Activated T-cell treated with anti-CD3 and anti-CD28 coated beads for 4 hours (primary cell): ENCODE results near the gene SELENOS.
"Not testable (repeated sequence)": the region's sequence is repeated elsewhere in the genome, so short reads cannot be mapped to it uniquely, and the experiment has no call there.

ENCODE experiments used
- DNase-seq: peaks from one replicate; pipeline ENCODE4 v3.0.0-alpha.2; 2020

The SELENOS gene

DNA sequence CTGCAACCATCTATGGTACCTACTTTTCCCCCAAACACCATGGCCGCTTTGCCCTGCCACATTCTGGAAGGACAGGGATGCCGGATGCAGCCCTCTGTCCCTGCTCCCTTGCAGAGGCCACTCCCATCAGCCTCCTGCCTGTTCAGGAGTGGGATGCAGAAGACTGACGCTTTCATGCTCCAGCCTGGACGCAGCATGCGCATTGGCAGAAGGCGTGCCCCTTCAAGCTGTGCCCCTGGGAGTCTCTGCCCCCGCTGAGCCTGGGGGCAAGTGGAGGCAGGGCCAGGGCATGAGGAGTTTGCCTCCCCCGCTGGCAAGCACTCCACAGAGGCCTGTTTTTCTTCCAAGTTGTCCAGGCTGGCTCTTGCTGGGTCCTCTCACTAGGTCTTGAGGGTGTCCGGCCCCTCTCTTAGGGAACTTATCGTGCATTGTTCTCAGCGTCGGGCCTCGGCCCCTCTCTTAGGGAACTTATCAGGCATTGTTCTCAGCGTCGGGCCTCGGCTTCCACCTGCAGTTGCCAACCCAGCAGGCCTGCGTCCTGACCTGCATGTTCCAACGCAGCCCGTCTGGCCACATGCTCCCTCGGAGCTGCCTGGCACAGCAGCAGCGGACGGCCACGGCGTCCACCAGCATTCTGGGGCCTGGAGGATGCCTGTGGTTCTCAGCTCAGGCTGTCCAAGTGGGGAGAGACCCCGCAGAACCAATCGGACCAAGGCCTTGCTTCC is 32.3 kb upstream of the SELENOS start:
- no peak for DNase-seq

DNA sequence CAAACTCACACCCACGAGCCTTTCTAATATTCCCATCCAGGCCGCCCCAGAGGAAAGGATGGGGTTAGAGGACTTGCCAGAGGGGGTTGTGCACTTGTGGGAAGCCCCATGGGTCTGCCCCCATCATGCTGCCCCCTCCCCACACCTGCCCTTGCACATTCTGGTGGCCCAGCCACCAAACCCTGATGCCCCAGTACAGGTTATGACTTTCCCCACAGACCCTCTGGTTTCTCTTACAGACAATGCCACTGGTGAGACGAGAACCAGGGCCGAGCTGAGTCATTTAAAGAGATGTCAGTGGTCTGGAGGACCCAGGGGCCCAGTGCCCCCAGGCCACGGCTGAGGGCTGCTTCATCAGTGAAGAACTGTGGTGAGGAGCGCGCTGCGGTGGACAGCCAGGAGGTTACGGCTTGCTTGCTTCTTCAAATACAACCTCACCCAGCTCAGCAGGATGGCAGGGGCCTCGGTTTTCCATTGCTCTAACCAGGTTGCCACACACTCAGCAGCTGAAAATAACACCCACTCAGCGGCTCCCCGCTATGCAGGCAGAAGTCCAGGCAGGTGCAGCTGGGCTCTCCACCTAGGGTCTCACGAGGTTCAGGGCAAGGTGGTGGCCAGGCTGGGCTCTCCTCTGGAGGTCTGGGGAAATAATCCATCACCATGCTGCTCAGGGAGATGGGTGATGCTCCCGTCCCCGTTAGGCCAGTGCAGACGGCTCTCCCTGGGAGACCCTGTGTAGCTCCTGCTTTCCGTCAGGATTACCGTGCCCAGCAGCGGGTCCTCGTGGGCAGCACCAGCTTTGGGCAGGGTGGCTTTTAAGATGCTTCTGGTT is 31.5 kb upstream of the SELENOS start:
- no peak for DNase-seq

DNA sequence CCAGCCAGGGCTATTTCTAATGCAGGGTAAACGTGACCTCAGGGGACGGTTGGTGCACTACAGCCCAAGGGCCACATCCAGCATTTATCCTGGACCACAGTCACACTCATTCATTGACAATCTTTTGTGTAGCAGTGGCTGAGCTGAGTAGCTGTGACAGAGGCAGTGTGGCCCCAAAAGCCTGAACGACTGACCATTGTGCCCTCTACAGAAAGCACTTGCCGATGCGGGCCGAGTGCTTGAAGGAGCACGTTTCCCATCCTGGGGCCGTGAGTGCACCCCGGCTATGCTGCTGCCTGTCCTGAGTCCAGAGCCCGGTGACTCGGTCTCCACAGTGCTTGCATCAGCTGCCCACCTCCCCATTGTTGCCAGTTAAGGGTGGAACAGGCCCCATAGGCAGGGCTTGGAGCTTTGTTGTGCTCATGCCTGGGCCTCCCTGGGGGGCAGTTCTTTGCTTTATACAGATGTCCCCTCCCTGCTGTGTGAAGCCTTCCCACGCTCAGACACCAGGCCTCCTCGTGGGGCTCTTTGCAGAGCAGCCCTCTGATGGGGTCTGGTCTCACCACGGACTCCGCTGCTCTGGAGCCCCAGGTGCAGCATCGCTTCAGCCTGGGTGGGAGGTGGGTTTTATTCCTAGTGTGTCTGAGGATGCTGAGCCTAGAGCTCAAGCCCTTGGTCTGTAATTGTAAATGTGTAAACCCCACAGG is 30.8 kb upstream of the SELENOS start:
- no peak for DNase-seq

DNA sequence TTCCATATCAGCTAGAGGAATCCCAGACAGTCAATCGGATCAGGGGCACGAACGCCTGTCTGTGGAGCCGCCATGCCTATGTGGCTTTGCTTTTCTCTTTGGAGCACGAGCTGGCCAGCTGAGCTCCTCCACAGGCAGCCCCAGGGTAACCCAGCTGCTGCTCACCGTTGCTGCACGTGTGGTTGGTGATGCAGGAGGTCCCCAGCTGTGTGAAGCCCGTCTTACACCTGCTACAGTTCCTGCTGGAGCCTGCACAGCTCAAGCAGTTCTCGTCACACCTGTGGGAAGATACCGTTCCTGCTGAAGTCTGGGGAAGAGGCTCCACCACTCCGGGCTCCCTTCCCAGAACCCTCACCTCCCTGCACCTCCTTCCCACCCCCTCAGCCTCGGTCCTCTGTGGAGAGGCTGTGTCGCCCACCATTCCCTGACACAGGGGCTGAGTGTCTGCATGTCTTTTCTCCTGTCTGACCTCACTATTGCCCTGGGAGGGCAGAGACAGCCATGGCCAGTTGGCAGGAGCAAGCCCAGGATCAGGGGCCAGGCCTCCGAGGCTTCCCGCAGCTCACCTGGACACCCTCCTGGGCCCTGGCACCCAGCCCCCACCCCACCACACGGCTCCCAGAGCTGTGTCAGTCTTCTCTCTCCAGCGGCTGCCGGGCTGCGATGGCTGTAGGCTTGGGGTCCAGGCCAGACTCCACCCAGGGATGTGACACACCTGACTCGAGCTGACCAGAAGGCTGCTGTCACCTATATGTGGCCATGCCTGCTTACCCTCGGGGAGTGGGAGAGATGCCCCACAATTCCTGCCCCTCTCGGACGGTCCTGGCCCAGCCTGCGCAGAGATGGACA is 30.0 kb upstream of the SELENOS start:
- DNase-seq, result no peak

- DNase-seq, result no peak
Observed at GRCh38 chr15:101306341-101307047, 29.2 kb upstream of the SELENOS start.

- DNase-seq, result no peak
Observed at GRCh38 chr15:101305820-101306255, 28.6 kb upstream of the SELENOS start.

GRCh38 chr15:101303408-101303807 is 26.1 kb upstream of the SELENOS start:
- no peak for DNase-seq

DNA sequence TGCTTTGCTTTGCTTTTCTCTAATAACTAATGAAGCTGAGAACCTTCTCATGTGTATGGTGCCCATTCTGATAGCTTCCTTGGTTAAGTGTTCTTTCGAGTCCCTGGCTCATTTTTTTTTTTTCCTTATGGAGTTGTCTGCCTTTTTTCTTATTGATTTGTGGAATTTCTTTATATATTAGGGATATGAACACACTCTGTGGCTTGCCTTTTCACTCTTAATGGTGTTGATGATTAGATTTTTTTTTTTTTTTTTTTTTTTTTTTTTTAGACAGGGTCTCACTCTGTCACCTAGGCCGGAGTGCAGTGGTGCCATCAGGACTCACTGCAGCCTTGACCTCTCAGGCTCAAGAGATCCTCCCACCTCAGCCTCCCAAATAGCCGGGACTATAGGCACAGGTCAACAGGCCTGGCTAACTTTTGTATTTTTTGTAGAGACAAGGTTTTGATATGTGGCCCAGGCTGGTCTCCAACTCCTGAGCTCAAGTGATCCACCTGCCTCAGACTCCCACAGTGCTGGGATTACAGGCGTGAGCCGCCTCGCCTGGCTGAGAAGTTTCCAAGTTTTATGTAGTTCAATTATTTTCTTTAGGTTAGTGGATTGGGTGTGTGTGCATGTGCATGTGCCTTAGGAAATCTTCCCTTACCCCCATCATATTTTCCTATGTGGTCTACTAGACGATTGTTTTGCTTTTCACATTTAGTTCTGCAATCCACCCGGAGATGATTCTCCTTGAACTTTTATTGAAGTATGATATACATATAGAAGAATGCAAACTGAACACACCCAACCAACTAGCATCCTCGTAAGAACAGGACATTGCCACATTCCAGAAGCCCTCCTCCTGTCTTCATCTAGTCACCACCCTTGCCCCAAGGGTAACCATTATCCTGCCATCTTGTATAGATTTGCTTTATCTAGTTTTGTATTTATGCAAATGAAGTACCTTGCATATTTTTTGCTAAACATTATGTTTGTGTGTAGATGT is 19.4 kb upstream of the SELENOS start:
- no peak for DNase-seq

GRCh38 chr15:101295607-101296161 is 18.4 kb upstream of the SELENOS start:
- DNase-seq, result no peak

- peak; percentile 94 for DNase-seq
Observed at GRCh38 chr15:101294731-101295606, 17.7 kb upstream of the SELENOS start, which contains the start of gene SNRPA1. TSS of gene SNRPA1 (minus strand) at chr15:101295248. CDS start at chr15:101295178, 70 bp downstream.

DNA sequence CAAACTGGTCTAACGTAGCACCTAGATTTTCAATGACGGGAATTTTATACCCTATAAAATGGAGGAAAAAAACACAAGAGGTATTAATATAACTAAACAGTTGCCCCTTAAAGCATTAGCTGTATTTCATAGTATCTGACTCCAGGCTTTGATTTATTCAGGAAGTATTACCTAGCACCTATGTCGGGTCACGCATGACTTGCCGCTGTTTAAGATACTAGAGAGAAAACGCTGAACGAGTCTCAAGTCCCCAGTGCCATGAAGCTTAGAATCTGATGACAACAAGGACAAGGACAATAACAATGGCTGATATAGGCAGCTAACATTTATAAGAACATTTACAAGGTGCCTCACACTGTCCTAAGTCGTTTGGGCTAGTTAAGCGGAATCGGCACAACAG is 15.8 kb upstream of the SELENOS start:
- no peak for DNase-seq

GRCh38 chr15:101288905-101289513 is 11.7 kb upstream of the SELENOS start:
- no peak for DNase-seq

DNA sequence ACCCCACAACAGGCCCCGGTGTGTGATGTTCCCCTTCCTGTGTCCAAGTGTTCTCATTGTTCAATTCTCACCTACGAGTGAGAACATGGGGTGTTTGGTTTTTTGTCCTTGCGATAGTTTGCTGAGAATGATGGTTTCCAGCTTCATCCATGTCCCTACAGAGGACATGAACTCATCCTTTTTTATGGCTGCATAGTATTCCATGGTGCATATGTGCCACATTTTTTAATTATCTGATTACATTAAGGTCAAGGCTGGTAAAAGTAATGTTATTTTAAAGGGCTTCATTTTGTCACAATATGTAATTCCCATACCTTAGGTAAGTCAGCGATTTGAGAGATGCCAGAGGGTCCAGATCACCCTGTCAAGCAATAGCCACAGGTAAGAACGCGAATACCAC is 10.1 kb upstream of the SELENOS start:
- DNase-seq, result not testable (repeated sequence)

DNA sequence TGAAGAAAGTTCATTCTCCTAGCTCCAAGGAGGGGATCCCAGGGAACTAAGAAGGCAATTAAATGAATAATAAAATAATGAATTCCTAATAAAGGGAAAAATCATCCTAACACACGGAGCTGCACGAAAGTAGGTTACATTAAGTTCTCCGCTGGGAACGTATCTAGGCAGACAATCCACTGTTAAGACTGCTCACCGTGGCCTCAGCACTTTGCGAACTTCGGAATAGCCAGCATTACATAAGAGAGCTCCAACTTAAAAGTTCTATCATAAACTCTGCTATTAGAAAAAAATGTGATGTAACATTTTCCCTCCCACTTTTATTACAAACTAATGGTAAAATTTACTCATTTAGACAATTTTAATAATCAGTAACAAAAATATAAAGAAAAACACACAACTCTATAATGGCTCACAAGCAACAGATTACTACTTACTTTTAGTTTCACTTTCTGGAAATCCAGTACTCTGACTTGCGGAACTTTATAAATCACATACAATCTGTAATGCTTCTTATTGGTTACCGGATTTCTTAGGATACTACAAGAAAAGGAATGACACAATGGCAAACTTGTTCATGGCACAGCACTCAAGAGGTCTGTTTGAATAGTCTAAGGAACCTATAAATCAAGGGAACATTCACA is 9.3 kb upstream of the SELENOS start:
- no peak for DNase-seq

GRCh38 chr15:101283931-101284330 is 6.6 kb upstream of the SELENOS start:
- DNase-seq, result no peak

GRCh38 chr15:101280007-101280406 is 2.7 kb upstream of the SELENOS start:
- no peak for DNase-seq

- no peak for DNase-seq
Observed at GRCh38 chr15:101277943-101278564, 769 bp upstream of the SELENOS start.
